Upper lobe of right lung (tissue), 1 donor: ENCODE data around the gene INPP4B. TPM values are rescaled to one million over a fixed set of nuclear protein-coding genes. Genes with fewer than 3 reads are reported as not detected.
"Not testable (repeated sequence)": the region's sequence is repeated elsewhere in the genome, so short reads cannot be mapped to it uniquely, and the experiment has no call there.

Experiments used
- ATAC-seq: fragments of 200-7000 bp; cut with Tn5 transposase; one replicate; pipeline ENCODE4 v1.9.1; 2020; ENCODE audit warnings: mild to moderate bottlenecking, moderate library complexity
- DNase-seq: peaks from one replicate; pipeline ENCODE4 v3.0.0-alpha.2; 2020
- H3K27ac ChIP-seq: fragments of 200-600 bp; one replicate; pipeline ENCODE4 v1.8.0; 2022
- H3K27me3 ChIP-seq: fragments of 200-600 bp; one replicate; pipeline ENCODE4 v1.8.0; 2022; ENCODE audit warnings: mild to moderate bottlenecking
- H3K36me3 ChIP-seq: fragments of 200-600 bp; one replicate; pipeline ENCODE4 v1.8.0; 2022
- H3K4me1 ChIP-seq: fragments of 200-600 bp; one replicate; pipeline ENCODE4 v1.8.0; 2022
- H3K4me3 ChIP-seq: fragments of 200-600 bp; one replicate; pipeline ENCODE4 v1.8.0; 2022; ENCODE audit warnings: mild to moderate bottlenecking
- H3K9me3 ChIP-seq: fragments of 200-600 bp; one replicate; pipeline ENCODE4 v1.8.0; 2022
- intact Hi-C: fragments of 100-400 bp; cut with DNase I; formaldehyde crosslinking; loops from one replicate; pipeline ENCODE4 v1.11.0; 2022
- total RNA-seq: library from RNA; stranded (reverse); fragmentation: NEBNext Ultra II Directional; extraction: Animal tissue kit (Norgen Biotek cat#: 25700); gene quantifications from one replicate; pipeline ENCODE4 v1.2.1, GENCODE V29; 2021
- TF ChIP-seq, protein P1 (sequence below): fragments of 200-600 bp; IDR thresholded peaks from one replicate; pipeline ENCODE4 v1.8.0; 2022; ENCODE audit warnings: antibody characterized with exemption
- donor health status: DM: no; HTN: yes; CAD: no; lungs with severe emphysema.

Gene INPP4B
- total RNA-seq, 1 donor from 2014 or later = 20.7 TPM

- Histone ChIP-seq H3K4me3 (no peak overlapping the region), H3K36me3 (no peaks in the 10 kb centered on the region), H3K4me1 (no peaks in the 10 kb centered on the region), H3K9me3 (no peaks in the 10 kb centered on the region), H3K27ac (no peak overlapping the region), H3K27me3 (no peaks in the 10 kb centered on the region)
- intact Hi-C loops = no loop called here
- ATAC-seq (no peak), DNase-seq (no peak)
- TF ChIP-seq, protein P1, sequence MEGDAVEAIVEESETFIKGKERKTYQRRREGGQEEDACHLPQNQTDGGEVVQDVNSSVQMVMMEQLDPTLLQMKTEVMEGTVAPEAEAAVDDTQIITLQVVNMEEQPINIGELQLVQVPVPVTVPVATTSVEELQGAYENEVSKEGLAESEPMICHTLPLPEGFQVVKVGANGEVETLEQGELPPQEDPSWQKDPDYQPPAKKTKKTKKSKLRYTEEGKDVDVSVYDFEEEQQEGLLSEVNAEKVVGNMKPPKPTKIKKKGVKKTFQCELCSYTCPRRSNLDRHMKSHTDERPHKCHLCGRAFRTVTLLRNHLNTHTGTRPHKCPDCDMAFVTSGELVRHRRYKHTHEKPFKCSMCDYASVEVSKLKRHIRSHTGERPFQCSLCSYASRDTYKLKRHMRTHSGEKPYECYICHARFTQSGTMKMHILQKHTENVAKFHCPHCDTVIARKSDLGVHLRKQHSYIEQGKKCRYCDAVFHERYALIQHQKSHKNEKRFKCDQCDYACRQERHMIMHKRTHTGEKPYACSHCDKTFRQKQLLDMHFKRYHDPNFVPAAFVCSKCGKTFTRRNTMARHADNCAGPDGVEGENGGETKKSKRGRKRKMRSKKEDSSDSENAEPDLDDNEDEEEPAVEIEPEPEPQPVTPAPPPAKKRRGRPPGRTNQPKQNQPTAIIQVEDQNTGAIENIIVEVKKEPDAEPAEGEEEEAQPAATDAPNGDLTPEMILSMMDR = no peak
These were observed 323.0 kb downstream of the INPP4B start for GRCh38 chr4:142523111-142523510.

DNA sequence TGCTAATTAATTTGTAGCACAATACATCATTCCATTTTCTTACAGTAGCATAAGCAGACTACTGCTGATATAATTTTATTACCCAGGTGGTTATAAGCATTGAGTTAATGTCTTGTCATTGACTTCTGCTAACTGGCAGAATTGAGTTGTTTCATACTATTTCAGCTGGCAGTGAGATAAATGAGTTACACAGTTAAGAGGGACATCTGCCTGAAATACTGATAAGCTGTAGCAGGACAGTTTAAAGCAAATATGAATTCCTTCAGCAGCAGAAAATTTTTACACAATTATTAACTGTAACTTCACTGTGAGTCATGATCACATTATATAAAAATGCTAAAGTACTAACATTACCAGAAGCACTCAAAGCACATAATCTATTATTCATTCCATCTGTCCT, 326.8 kb downstream of the INPP4B start:
- TF ChIP-seq, protein P1 = no peak
- ATAC-seq (no peak), DNase-seq (no peak)
- Histone ChIP-seq H3K27me3 (no peaks in the 10 kb centered on the region), H3K4me1 (no peaks in the 10 kb centered on the region), H3K9me3 (no peaks in the 10 kb centered on the region), H3K36me3 (no peaks in the 10 kb centered on the region), H3K27ac (no peak overlapping the region), H3K4me3 (no peak overlapping the region)
- intact Hi-C loops = no loop called here

DNA sequence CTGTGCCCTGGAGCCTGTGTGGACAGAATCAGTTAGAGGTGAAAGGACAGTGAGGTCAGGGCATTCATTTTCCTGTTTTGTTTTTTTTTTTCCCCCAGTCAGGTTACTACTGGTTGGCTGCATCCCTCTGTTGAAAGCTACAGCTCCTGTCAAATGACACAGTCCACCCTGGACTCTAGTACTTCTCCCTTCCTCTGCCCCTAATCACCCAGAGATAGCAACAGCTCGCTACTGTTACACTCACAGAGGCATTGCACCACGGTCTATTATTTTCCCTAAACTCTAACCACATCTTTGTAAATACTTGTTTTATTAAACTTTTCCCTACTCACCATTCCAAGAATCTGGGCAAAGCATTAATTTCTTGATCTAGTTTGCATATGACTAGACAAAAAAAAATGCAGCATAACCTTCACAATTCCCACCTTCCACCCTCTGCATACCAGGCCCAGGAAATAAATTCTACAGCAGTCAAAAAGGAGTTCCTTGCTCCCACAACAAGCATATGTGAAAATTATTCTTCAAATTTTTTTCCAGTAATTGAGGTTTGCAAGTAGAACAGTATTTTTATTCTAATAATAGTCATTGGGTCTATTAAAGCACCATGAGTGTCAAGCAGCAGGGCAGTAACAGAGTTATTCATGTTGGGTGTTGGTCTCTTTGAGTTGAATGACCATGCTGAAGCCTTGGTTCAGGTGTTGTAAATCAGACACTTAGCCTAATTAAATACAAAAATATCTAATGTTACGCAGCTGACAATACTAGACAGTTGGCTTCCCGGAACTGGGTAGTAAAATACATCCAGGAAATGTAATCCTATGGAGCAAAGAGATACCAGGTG, 329.2 kb downstream of the INPP4B start:
- Histone ChIP-seq H3K27ac (no peak overlapping the region), H3K4me3 (no peak overlapping the region), H3K36me3 (no peaks in the 10 kb centered on the region), H3K9me3 (no peaks in the 10 kb centered on the region), H3K4me1 (no peaks in the 10 kb centered on the region), H3K27me3 (no peaks in the 10 kb centered on the region)
- peak; percentile 45 for ATAC-seq
- TF ChIP-seq, protein P1 = no peak
- intact Hi-C loops = no loop called here
- DNase-seq = no peak

GRCh38 chr4:142512161-142512560, 333.9 kb downstream of the INPP4B start:
- Histone ChIP-seq H3K36me3 (no peaks in the 10 kb centered on the region), H3K27me3 (no peaks in the 10 kb centered on the region), H3K4me3 (no peak overlapping the region), H3K27ac (no peak overlapping the region), H3K9me3 (no peaks in the 10 kb centered on the region), H3K4me1 (no peaks in the 10 kb centered on the region)
- TF ChIP-seq, protein P1 = no peak
- intact Hi-C loops = no loop called here
- ATAC-seq (no peak), DNase-seq (no peak)

DNA sequence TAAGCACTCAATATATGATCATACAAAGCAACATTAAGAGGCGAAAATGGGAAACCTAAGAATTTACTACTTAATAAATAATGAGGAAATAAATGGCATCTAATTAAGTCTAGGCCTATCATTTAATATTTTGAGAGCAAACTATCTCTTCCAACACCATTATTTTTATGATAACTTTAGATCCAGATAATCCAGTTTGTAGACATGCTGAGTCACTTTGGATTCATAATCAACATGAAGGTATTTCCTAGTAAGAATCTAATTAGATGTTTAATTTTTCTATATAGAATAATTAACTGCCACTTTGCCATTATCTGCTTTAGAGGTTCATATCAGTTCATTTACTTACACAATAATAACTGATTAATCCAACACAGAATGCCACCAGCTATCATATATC, 336.2 kb downstream of the INPP4B start:
- ATAC-seq (no peak), DNase-seq (no peak)
- intact Hi-C loops = no loop called here
- no peak overlapping the region for H3K27ac ChIP-seq
- TF ChIP-seq, protein P1 = no peak
- H3K27me3 ChIP-seq = no peaks in the 10 kb centered on the region
- H3K4me1 ChIP-seq = no peaks in the 10 kb centered on the region
- H3K9me3 ChIP-seq = no peaks in the 10 kb centered on the region
- no peaks in the 10 kb centered on the region for H3K36me3 ChIP-seq
- no peak overlapping the region for H3K4me3 ChIP-seq

- H3K9me3 ChIP-seq, DNase-seq, H3K4me1 ChIP-seq, H3K27me3 ChIP-seq, H3K27ac ChIP-seq, ATAC-seq, H3K4me3 ChIP-seq, intact Hi-C loops, H3K36me3 ChIP-seq: not testable (repeated sequence)
These were observed 336.7 kb downstream of the INPP4B start for GRCh38 chr4:142509381-142509780.
